HUES64 (cell line): ENCODE measurements around the gene CACNA2D3.

Experiments used
- H3K27ac ChIP-seq: 2 replicates; pipeline ENCODE4 v1.7.0; 2013; ENCODE audit warnings: low read depth, low read length, inconsistent platforms
- H3K27me3 ChIP-seq: 2 replicates; pipeline ENCODE4 v1.6.1; 2013; ENCODE audit warnings: mild to moderate bottlenecking, low read length; ENCODE audit not compliant: insufficient read depth
- H3K36me3 ChIP-seq: 2 replicates; pipeline ENCODE4 v1.6.1; 2013; ENCODE audit warnings: mild to moderate bottlenecking, low read length; ENCODE audit not compliant: insufficient read depth
- H3K4me1 ChIP-seq: 2 replicates; pipeline ENCODE4 v1.6.1; 2013; ENCODE audit warnings: mild to moderate bottlenecking, low read length, moderate library complexity; ENCODE audit not compliant: insufficient read depth
- H3K4me3 ChIP-seq: 2 replicates; pipeline ENCODE4 v1.5.1; 2013; ENCODE audit warnings: mild to moderate bottlenecking, low read length, moderate library complexity
- H3K9ac ChIP-seq: 2 replicates; pipeline ENCODE4 v1.6.1; 2013; ENCODE audit warnings: mild to moderate bottlenecking, low read depth, low read length
- H3K9me3 ChIP-seq: 2 replicates; pipeline ENCODE4 v1.6.1; 2013; ENCODE audit warnings: low read depth, low read length; ENCODE audit not compliant: insufficient read depth
- WGBS: fragments of 150-250, 120-280 bp; methylation state at CpG from one replicate; pipeline ENCODE4 v1.1.7; 2013; ENCODE audit warnings: missing lambda C conversion rate; 5-methylcytosine and 5-hydroxymethylcytosine counted together

The CACNA2D3 gene

DNA sequence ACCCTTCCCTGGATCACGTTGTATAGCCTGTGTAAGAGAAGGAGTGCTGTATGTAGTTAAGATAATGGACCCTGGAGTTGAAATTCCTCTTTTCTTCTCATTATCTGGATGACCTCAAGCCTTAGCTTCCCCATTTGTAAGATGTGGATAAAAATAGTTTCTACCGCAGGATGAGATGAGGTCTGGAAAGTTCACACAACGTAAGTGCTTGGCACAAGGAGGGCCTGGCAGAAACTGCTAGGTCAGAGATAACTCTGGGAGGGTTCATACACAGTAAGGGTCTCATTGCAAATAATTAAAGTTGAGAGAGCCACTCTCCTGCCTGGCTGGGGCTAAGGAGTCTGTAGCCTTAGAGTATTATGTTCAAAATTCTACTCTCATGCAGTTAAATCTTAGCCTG lies 591.1 kb downstream of the CACNA2D3 start:
- WGBS, result 97% methylated on average over 3 of the region's 3 CpGs

GRCh38 chr3:54714035-54714434 lies 591.7 kb downstream of the CACNA2D3 start:
- Histone ChIP-seq H3K9ac (no peak overlapping the region), H3K27me3 (no peaks in the 10 kb centered on the region), H3K4me3 (no peak overlapping the region), H3K27ac (no peak overlapping the region), H3K4me1 (peaks cover 13% of the 10 kb centered on the region), H3K9me3 (no peaks in the 10 kb centered on the region), H3K36me3 (no peaks in the 10 kb centered on the region)
- 96% methylated on average over 5 of the region's 5 CpGs for WGBS

More for the DNA sequence above, 591.1 kb downstream of the CACNA2D3 start:
- H3K36me3 ChIP-seq, result no peaks in the 10 kb centered on the region
- H3K9me3 ChIP-seq, result no peaks in the 10 kb centered on the region
- H3K4me3 ChIP-seq, result no peak overlapping the region
- peaks cover 14% of the 10 kb centered on the region for H3K4me1 ChIP-seq
- H3K9ac ChIP-seq, result no peak overlapping the region
- no peaks in the 10 kb centered on the region for H3K27me3 ChIP-seq
- H3K27ac ChIP-seq, result no peak overlapping the region

GRCh38 chr3:54717506-54717905 lies 595.2 kb downstream of the CACNA2D3 start:
- Histone ChIP-seq H3K4me1 (no peaks in the 10 kb centered on the region), H3K27ac (no peak overlapping the region)
- WGBS, result 94% methylated on average over 18 of the region's 18 CpGs

DNA sequence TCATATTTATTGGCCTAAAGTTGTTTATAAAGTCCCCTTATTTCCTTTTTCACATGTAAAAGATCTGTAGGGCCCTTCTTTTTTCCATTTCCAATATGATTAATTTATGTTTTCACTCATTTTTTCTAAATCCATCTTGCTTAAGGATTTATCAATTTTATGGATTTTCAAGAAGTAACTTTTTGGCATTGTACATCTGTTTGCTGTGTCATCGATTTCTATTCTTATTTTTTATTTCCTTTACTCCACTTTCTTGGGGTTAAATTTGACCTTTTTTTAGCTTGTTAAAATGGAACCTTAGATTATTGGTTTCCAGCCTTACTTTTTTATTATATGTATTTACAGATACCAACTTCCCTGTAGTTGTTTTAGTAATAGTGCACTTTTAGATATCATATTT lies 597.6 kb downstream of the CACNA2D3 start:
- no peaks in the 10 kb centered on the region for H3K27me3 ChIP-seq
- no peak overlapping the region for H3K27ac ChIP-seq
- no peaks in the 10 kb centered on the region for H3K36me3 ChIP-seq
- H3K9me3 ChIP-seq, result no peaks in the 10 kb centered on the region
- H3K4me1 ChIP-seq, result no peaks in the 10 kb centered on the region
- no peak overlapping the region for H3K9ac ChIP-seq
- no peak overlapping the region for H3K4me3 ChIP-seq
- WGBS, result 100% methylated on average over 1 of the region's 1 CpG

More at GRCh38 chr3:54717506-54717905, 595.2 kb downstream of the CACNA2D3 start:
- no peak overlapping the region for H3K9ac ChIP-seq
- no peaks in the 10 kb centered on the region for H3K27me3 ChIP-seq
- no peaks in the 10 kb centered on the region for H3K9me3 ChIP-seq
- no peaks in the 10 kb centered on the region for H3K36me3 ChIP-seq
- no peak overlapping the region for H3K4me3 ChIP-seq

DNA sequence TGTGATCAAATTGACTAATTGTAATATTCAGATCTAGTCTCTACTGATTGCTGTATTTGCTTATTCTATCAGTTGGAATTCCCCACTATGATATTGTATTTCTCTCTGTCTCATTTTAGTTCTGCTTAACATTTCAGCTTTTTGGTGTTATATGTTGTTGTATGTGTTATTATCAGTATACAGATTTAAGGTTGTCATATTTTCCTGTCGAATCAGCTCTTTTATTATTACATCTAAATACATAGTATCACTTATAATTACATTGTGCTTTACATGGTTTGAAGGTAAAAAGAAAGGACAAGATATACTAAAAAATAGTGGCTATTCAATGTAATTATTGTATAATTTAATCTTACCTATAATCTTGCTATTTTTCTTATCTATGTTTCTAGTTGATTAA lies 598.3 kb downstream of the CACNA2D3 start:
- no peak overlapping the region for H3K9ac ChIP-seq
- no peak overlapping the region for H3K27ac ChIP-seq
- H3K4me3 ChIP-seq, result no peak overlapping the region
- H3K9me3 ChIP-seq, result no peaks in the 10 kb centered on the region
- no peaks in the 10 kb centered on the region for H3K36me3 ChIP-seq
- H3K4me1 ChIP-seq, result no peaks in the 10 kb centered on the region
- no peaks in the 10 kb centered on the region for H3K27me3 ChIP-seq
- no CpG with 5 or more reads among the region's 1 CpG for WGBS

DNA sequence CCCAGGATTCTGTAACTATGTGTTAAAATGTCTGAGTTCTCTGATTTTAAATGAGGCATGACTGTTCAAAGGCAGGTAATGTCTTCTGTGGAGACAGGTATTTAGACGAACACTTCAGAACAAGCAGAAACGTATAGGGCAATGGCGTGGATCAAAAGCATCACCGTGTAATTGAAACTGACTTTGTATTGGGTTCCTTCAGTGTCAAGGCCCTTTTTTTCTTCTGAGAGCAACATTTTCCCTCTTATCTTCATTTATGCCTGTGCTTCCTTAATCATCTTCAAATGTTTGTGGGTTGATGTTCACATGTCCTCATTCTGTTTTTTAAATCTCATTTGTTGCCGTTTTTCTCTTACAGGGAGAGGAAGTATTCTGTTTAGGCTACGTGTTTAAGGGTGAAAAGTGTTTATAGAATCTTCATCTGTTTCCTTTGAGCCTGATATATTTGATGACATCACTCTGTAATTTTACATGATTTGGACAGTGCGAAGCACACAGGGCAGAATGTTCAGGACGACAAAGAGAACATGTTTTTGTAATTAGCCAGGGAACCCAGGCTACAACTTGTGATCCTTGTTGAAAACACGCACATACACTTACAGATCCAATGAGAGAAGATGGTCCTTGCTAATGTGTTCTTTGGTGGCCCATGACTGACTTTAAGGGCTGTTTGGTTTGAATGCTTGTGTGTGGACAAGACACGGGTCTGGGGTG lies 609.5 kb downstream of the CACNA2D3 start:
- Histone ChIP-seq H3K4me1 (peaks cover 6% of the 10 kb centered on the region; the same call in 1 of the 2 replicates), H3K9me3 (peaks cover 11% of the 10 kb centered on the region), H3K27ac (no peak overlapping the region), H3K9ac (no peak overlapping the region), H3K4me3 (no peak overlapping the region), H3K36me3 (no peaks in the 10 kb centered on the region), H3K27me3 (no peaks in the 10 kb centered on the region)
- WGBS, result 96% methylated on average over 10 of the region's 10 CpGs

DNA sequence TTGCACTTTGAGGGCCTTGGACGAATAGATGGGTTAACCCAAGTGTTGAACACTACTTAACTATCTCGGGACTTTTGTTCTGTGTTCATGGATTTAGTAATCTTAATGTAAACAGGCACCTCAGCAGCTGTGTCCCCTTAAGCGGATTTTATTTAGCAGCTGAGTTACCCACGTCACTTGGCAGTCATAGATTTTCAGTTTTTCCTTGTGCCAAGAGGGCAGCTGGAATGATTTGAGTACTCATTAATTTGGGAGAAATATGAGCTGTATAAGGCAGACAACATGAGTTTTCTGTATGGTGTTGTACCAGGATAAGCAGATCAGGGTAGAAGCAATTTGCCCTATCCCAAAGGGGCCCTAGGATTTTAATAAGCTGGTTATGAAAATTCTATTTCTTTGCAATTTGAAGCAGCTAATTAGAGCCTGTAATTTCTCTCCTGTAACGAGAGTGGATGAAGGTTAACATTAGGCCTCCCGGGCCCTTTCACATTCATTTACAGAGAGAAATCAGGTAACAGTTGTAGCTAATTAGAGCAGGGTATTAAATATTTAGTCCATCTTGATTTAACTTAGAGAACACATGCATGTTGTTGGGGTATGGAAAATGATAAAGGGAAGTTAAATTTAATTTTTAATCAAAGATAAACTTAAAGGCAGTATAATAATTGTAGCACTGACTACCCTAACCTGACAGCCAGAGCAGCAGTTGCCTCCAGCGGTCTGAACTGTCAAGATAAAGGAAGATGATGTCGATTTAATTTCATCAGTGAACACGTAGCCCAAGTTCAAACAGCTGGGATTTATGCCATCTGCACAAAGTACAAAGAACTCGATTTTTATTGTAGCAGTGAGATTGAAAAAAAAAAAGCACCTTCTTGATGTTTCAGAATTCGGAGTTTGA lies 611.0 kb downstream of the CACNA2D3 start:
- Histone ChIP-seq H3K4me3 (no peak overlapping the region), H3K9ac (no peak overlapping the region), H3K36me3 (no peaks in the 10 kb centered on the region), H3K27ac (no peak overlapping the region), H3K4me1 (peaks cover 6% of the 10 kb centered on the region; the same call in 1 of the 2 replicates), H3K27me3 (no peaks in the 10 kb centered on the region), H3K9me3 (peaks cover 3% of the 10 kb centered on the region)
- 89% methylated on average over 11 of the region's 11 CpGs for WGBS

GRCh38 chr3:54736459-54736858 lies 614.1 kb downstream of the CACNA2D3 start:
- WGBS, result no CpG with 5 or more reads among the region's 1 CpG
- H3K36me3 ChIP-seq, result no peaks in the 10 kb centered on the region
- no peak overlapping the region for H3K9ac ChIP-seq
- H3K27ac ChIP-seq, result no peak overlapping the region
- no peaks in the 10 kb centered on the region for H3K27me3 ChIP-seq
- no peaks in the 10 kb centered on the region for H3K9me3 ChIP-seq
- H3K4me3 ChIP-seq, result no peak overlapping the region
- H3K4me1 ChIP-seq, result peaks cover 6% of the 10 kb centered on the region; the same call in 1 of the 2 replicates

GRCh38 chr3:54743755-54744154 lies 621.4 kb downstream of the CACNA2D3 start:
- Histone ChIP-seq H3K27ac (no peak overlapping the region), H3K27me3 (no peaks in the 10 kb centered on the region), H3K4me3 (no peak overlapping the region), H3K36me3 (no peaks in the 10 kb centered on the region), H3K9ac (no peak overlapping the region), H3K4me1 (no peaks in the 10 kb centered on the region), H3K9me3 (no peaks in the 10 kb centered on the region)
- WGBS, result 82% methylated on average over 1 of the region's 1 CpG

GRCh38 chr3:54744291-54744690 lies 621.9 kb downstream of the CACNA2D3 start:
- no peaks in the 10 kb centered on the region for H3K9me3 ChIP-seq
- H3K27me3 ChIP-seq, result no peaks in the 10 kb centered on the region
- no peaks in the 10 kb centered on the region for H3K36me3 ChIP-seq
- WGBS, result 94% methylated on average over 1 of the region's 1 CpG
- H3K4me1 ChIP-seq, result no peaks in the 10 kb centered on the region
- H3K27ac ChIP-seq, result no peak overlapping the region
- H3K9ac ChIP-seq, result no peak overlapping the region
- H3K4me3 ChIP-seq, result no peak overlapping the region

- Histone ChIP-seq H3K27me3 (no peaks in the 10 kb centered on the region), H3K4me3 (no peak overlapping the region), H3K36me3 (no peaks in the 10 kb centered on the region), H3K4me1 (no peaks in the 10 kb centered on the region), H3K27ac (no peak overlapping the region), H3K9ac (no peak overlapping the region), H3K9me3 (no peaks in the 10 kb centered on the region)
- WGBS, result 100% methylated on average over 1 of the region's 4 CpGs
Observed at GRCh38 chr3:54745843-54746242, 623.5 kb downstream of the CACNA2D3 start.
